ENCODE measurements around the gene LCP1. TPM values are rescaled to one million over a fixed set of nuclear protein-coding genes. Genes with fewer than 3 reads are reported as not detected.

Gene LCP1
- total RNA-seq, 4 donors from 2014 or later, result 3.7 to 12.5 (median 10.1) TPM

- Histone ChIP-seq H3K4me3 (no peak overlapping the region), H3K27me3 (peaks cover 0 to 3% (median 0%) of the 10 kb centered on the region in 3 donors), H3K9me3 (no peaks in the 10 kb centered on the region), H3K27ac (no peak overlapping the region), H3K36me3 (no peaks in the 10 kb centered on the region), H3K4me1 (no peaks in the 10 kb centered on the region)
- ATAC-seq (no peak), DNase-seq (no peak)
- in situ Hi-C loops (cut with MboI; ENCODE audit: low sequenced_read_pairs in 4 of 4) (loop anchor here in 1 of 4 donors (25.0 kb wide), 1 partner anchor 335 kb away; no protein-coding TSS in a partner anchor), intact Hi-C loops (cut with DNase I; ENCODE audit: low total_unique reads) (no loop called here)
- TF ChIP-seq CTCF (IDR thresholded peaks at IDR 0.05 in 4 of 5, conservative IDR thresholded peaks at IDR 0.05 in 1 of 5), result no peak
- TF ChIP-seq POLR2A (IDR thresholded peaks at IDR 0.05), result no peak
These were observed 35.1 kb downstream of the LCP1 start for GRCh38 chr13:46146898-46147297.

- in situ Hi-C loops (cut with MboI; ENCODE audit: low sequenced_read_pairs in 4 of 4), result loop anchor here in 1 of 4 donors (25.0 kb wide), 1 partner anchor 334 kb away; no protein-coding TSS in a partner anchor
- Histone ChIP-seq H3K4me3 (no peak overlapping the region), H3K4me1 (no peaks in the 10 kb centered on the region), H3K9me3 (no peaks in the 10 kb centered on the region), H3K27ac (no peak overlapping the region), H3K36me3 (no peaks in the 10 kb centered on the region), H3K27me3 (peaks cover 0 to 4% (median 0%) of the 10 kb centered on the region in 3 donors)
- intact Hi-C loops (cut with DNase I; ENCODE audit: low total_unique reads), result no loop called here
- ATAC-seq (no peak), DNase-seq (no peak)
- TF ChIP-seq CTCF (IDR thresholded peaks at IDR 0.05 in 4 of 5, conservative IDR thresholded peaks at IDR 0.05 in 1 of 5) (no peak), POLR2A (IDR thresholded peaks at IDR 0.05) (no peak)
These were observed 36.0 kb downstream of the LCP1 start for GRCh38 chr13:46145950-46146349.

GRCh38 chr13:46145135-46145534 is 36.8 kb downstream of the LCP1 start:
- no peaks in the 10 kb centered on the region for H3K9me3 ChIP-seq
- peaks cover 0 to 4% (median 0%) of the 10 kb centered on the region in 3 donors for H3K27me3 ChIP-seq
- H3K27ac ChIP-seq, result no peak overlapping the region
- no peaks in the 10 kb centered on the region for H3K4me1 ChIP-seq
- intact Hi-C loops (cut with DNase I; ENCODE audit: low total_unique reads) (no loop called here), in situ Hi-C loops (cut with MboI; ENCODE audit: low sequenced_read_pairs in 4 of 4) (loop anchor here in 1 of 4 donors (25.0 kb wide), 1 partner anchor 333 kb away; no protein-coding TSS in a partner anchor)
- TF ChIP-seq POLR2A (IDR thresholded peaks at IDR 0.05) (no peak), CTCF (IDR thresholded peaks at IDR 0.05 in 4 of 5, conservative IDR thresholded peaks at IDR 0.05 in 1 of 5) (no peak)
- no peak overlapping the region for H3K4me3 ChIP-seq
- H3K36me3 ChIP-seq, result no peaks in the 10 kb centered on the region
- no peak for DNase-seq
- no peak for ATAC-seq

- Histone ChIP-seq H3K9me3 (no peaks in the 10 kb centered on the region), H3K4me1 (no peaks in the 10 kb centered on the region), H3K27ac (no peak overlapping the region), H3K27me3 (peaks cover 0 to 4% (median 0%) of the 10 kb centered on the region in 3 donors), H3K36me3 (no peaks in the 10 kb centered on the region), H3K4me3 (no peak overlapping the region)
- intact Hi-C loops (cut with DNase I; ENCODE audit: low total_unique reads), result no loop called here
- ATAC-seq, result no peak
- in situ Hi-C loops (cut with MboI; ENCODE audit: low sequenced_read_pairs in 4 of 4), result loop anchor here in 1 of 4 donors (25.0 kb wide), 1 partner anchor 331 kb away; no protein-coding TSS in a partner anchor
- DNase-seq, result no peak
- TF ChIP-seq CTCF (IDR thresholded peaks at IDR 0.05 in 4 of 5, conservative IDR thresholded peaks at IDR 0.05 in 1 of 5) (no peak), POLR2A (IDR thresholded peaks at IDR 0.05) (no peak)
These were observed 38.7 kb downstream of the LCP1 start for GRCh38 chr13:46143184-46143701.
